H1 (cell line): ENCODE data around the gene MRPL28. TPM values are rescaled to one million over a fixed set of nuclear protein-coding genes. Genes with fewer than 3 reads are reported as not detected.

Source experiments
- ASH2L ChIP-seq: fragments of 200-600, 300-600 bp; sonication (generic); IDR thresholded peaks from one replicate; pipeline ENCODE4 v1.7.1; 2017; ENCODE audit warnings: low read length
- CBX8 ChIP-seq: fragments of 300-800, 300-1000 bp; sonication (generic); IDR thresholded peaks from 2 replicates; pipeline ENCODE4 v1.7.1; 2016; ENCODE audit warnings: low read depth, low read length, borderline replicate concordance
- CTBP2 ChIP-seq: IDR thresholded peaks from 2 replicates; pipeline ENCODE4 v1.7.0; 2011; ENCODE audit warnings: borderline replicate concordance, mild to moderate bottlenecking, moderate library complexity, mixed read lengths, low read length; ENCODE audit not compliant: insufficient read depth, insufficient read length
- EP300 ChIP-seq, 2 experiments: IDR thresholded peaks; 1 replicate in 1 of 2; 2 replicates in 1 of 2; pipeline ENCODE4 v1.6.1; 2011 to 2012; ENCODE audit warnings: low read depth in 2 of 2, low read length in 2 of 2, mild to moderate bottlenecking in 2 of 2, borderline replicate concordance in 1 of 2, inconsistent platforms in 1 of 2, moderate library complexity in 1 of 2
- POLR2A ChIP-seq, 2 experiments: IDR thresholded peaks; 1 replicate in 1 of 2; 2 replicates in 1 of 2; pipeline ENCODE4 v1.6.1; 2011; ENCODE audit warnings: low read depth in 2 of 2, low read length in 2 of 2, mild to moderate bottlenecking in 2 of 2; ENCODE audit errors: control extremely low read depth in 1 of 2
- RNF2 ChIP-seq: fragments of 200-900, 300-1000 bp; sonication (generic); IDR thresholded peaks from 2 replicates; pipeline ENCODE4 v1.7.1; 2016; ENCODE audit warnings: borderline replicate concordance, low read depth, mild to moderate bottlenecking, antibody characterized with exemption, low read length; ENCODE audit not compliant: poor library complexity, severe bottlenecking; ENCODE audit errors: missing control alignments
- SIX5 ChIP-seq: IDR thresholded peaks from 2 replicates; pipeline ENCODE4 v1.6.1; 2011; ENCODE audit warnings: mild to moderate bottlenecking, low read depth, low read length
- polyA plus RNA-seq, 7 experiments: library from polyadenylated mRNA; depleted of rRNA in 3 of 7; stranded (reverse) in 5 of 7; unstranded in 2 of 7; fragments of >200 nt in 5 of 7; fragments of 200-250 nt in 2 of 7; gene quantifications; 1 replicate in 5 of 7; 2 replicates in 1 of 7; 4 replicates in 1 of 7; pipeline versions ENCODE4 v1.2.1 to v1.2.3, GENCODE V29; 2011 to 2013; ENCODE audit warnings: missing spikeins in 2 of 7, mixed read lengths in 2 of 7
- total RNA-seq: library from RNA; stranded (reverse); fragmentation: NEBNext Ultra II Directional; extraction: Animal tissue kit (Norgen Biotek cat#: 25700); gene quantifications from 2 replicates; pipeline ENCODE4 v1.2.1, GENCODE V29; 2021
- TF ChIP-seq, protein P1 (sequence below): IDR thresholded peaks from 2 replicates; pipeline ENCODE4 v1.6.1; 2012; ENCODE audit warnings: inconsistent platforms

MRPL28 gene
- total and polyA plus RNA-seq, 2 of the 8 experiments (the other 6 are each of a cell fraction or from before 2014, with no cell fraction given), result 88.9 to 188 TPM

DNA sequence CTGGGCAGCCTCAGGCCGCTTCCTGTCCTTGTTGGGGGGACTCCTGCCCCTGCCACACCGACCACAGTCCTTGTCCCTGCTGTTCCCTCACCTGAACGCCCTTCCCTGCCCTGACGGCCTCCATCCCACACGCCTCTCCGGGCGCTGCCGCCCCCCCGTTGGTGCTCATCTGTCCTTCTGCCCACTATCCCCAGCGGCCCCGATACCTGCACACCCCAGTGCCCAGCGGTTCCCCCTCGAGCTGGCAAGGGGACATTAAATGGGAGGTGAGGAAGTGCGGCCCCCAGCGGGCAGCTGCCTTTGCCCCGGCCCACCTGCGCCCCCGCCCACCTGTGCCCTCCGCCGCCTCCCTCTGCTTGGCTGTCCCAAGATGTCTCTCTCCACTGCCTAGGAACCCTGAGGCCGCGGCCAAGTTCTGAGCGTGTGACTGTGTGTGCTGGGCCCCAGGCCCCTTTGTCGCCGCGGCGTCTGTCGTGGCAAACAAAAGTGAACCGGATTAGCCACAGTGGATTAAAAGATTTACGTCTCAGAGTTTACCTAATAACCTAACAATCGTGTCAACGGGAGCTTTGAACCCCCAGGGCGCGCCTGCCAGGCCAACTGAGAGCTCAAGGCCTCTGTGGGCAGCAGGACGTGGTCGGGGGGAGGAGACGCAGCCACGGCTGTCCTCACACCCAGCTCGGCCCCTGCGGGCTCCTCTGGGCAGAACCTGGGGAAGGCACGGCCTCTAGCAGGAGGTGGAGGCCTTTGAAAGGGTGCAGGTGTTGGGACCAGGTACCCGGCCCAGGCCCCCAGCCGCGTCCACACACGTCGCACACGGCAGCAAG is 10.3 kb downstream of the MRPL28 start (continued):
- TF ChIP-seq CBX8 (no peak), POLR2A (IDR thresholded peaks at IDR 0.05; ENCODE audit: control extremely low read depth in 1 of 2, low read depth in 2 of 2, low read length in 2 of 2) (no peak), SIX5 (no peak), EP300 (IDR thresholded peaks at IDR 0.05; ENCODE audit: borderline replicate concordance in 1 of 2, low read depth in 2 of 2, low read length in 2 of 2) (no peak), ASH2L (no peak), RNF2 (no peak), CTBP2 (no peak)
- TF ChIP-seq, protein P1, sequence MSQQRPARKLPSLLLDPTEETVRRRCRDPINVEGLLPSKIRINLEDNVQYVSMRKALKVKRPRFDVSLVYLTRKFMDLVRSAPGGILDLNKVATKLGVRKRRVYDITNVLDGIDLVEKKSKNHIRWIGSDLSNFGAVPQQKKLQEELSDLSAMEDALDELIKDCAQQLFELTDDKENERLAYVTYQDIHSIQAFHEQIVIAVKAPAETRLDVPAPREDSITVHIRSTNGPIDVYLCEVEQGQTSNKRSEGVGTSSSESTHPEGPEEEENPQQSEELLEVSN, result no peak
